Inferior parietal cortex (tissue), 1 donor: ENCODE measurements around the gene SYTL3.
"Not testable (repeated sequence)": the region's sequence is repeated elsewhere in the genome, so short reads cannot be mapped to it uniquely, and the experiment has no call there.

Experiments
- DNase-seq: peaks from one replicate; pipeline ENCODE4 v3.0.0-alpha.2; 2016; ENCODE audit errors: extremely low spot score

The SYTL3 gene

DNA sequence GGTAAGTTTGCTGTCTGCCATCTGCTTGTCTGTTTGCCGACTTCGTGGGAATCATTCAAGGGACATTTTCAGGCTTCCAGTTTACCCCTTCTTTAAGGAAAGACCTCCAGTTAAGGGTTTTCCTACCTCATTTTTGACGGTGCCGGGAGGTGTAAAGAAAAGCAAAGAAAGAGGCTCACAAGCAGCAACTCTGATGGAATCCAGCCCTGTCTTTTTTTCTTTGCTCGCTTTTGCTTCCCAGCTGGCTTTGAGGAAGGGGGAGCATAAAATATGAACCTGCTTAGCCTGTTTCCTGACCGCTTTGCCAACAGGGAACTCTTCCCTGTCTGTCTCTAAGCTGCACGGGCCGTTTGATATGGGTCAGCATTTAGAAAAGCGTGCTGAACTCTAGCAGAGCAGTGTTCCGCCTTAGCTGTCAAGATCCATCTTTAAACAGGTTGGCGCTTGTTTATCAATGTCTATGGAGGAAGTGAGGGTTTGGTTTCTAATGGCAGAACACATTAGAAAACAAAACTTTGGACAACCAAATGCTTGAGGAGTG is 13.8 kb downstream of the SYTL3 start:
- DNase-seq = no peak

DNA sequence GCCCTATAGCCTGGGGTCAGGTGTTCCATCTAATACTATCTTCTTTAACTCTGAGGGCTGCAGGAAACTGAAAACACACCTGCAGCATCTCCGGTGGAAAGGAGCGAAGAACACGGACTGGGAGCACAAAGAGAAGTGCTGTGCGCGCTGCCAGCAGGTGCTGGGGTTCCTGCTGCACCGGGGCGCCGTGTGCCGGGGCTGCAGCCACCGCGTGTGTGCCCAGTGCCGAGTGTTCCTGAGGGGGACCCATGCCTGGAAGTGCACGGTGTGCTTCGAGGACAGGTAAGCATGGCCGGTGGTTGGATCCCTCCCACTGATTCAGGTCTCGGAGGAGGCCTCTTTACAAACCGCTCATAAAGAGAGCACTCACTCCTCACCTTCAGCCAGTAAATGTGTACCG is 15.5 kb downstream of the SYTL3 start:
- DNase-seq = no peak

DNA sequence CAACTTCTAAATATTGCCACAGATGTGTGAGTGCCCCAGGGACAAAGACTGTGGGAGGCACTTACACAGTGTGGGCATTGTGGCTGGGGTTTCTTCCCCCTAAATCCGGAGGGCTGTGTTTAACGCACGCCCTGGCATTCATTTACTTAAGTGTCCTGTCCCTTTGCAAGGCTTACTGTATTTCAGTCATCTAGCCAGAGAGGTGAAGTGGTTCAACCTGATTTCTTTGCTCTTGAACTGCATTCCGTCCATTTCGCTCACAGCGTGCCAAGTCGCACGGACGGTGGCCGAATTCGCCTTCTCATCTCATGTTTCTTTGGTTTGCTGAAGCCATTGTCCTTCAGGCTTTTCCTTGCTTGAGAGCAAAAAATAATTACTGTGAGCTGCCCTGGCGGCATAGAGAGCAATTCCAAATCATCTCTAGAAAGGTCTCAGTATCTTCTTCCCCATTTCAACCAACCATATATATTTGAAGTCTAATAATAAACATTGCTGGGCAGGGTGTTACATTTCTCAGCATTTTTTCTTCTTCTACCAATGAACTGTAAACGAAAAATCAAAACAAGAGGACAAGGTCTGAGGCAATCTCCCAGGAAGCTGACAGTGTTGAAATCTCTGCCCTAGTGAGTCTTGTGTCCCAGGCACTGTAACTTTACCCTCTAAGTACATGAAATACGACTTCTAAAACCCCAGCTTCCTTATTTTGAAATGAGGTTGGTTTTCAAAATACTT is 16.9 kb downstream of the SYTL3 start:
- DNase-seq = no peak

DNA sequence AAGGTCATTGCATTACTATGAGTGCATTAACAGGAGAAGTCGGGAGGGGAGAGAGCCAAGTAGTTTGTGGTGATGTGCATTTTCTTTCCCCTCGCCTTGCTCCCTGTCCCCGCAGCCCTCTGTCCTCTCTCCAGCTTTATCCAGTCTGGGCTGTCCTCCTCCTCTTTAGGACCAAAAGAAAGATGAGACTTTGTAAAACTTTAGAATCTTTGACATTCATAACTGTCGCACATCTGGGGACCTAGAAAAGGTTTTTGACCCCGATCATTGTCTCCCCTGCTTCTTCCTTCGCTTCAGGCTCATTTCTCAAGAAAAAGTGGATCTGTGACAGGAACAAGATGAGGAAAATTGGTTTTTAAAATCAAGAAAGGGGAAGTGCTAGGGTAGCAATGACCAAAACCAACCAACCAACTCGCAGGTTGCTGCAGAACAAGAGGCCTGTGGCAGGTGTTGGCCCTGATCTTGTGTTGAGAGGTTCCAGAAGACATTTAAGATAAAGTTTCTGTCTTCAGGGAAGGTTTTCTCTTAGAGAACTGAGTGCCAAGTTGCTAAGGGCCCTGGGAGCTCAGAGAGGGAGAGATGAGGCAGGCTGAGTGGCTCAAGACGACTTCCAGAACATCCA is 17.6 kb downstream of the SYTL3 start:
- DNase-seq = no peak

DNA sequence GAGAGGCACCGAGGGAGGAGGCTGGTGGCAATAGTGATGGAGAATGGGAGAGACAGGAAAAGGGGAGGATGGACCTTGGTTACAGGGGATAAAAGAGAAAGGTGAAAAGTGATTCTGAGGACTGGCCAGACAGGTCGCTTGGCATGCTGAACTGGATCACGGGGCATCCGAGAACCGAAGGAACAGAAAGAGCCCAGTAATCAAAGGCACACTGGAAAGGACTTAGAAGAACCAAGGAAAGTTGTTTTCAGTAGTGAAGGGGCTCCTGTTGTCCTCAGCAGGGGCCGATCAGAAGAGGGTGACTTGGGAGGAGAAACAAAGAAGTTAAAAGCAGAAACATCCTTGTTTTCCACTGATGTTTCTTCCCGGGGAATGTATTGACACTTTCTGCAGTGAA is 18.9 kb downstream of the SYTL3 start:
- no peak for DNase-seq

GRCh38 chr6:158669145-158670035 is 19.5 kb downstream of the SYTL3 start:
- DNase-seq = no peak

GRCh38 chr6:158672119-158672518 is 22.3 kb downstream of the SYTL3 start:
- not testable (repeated sequence) for DNase-seq

DNA sequence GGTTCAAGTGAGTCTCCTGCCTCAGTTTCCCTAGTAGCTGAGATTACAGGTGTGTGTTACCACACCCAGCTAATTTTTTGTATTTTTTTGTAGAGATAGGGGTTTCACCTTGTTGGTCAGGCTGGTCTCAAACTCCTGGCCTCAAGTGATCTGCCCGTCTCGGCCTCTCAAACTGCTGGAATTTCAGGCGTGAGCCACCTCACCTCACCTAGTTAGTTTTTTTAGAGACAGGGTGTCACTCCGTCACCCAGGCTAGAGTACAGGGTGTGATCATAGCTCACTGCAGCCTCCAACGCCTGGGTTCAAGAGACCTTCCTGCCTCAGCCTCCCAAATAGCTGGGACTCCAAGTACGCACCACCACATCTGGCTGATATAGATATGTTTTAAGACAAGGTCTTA is 22.9 kb downstream of the SYTL3 start:
- no peak for DNase-seq

DNA sequence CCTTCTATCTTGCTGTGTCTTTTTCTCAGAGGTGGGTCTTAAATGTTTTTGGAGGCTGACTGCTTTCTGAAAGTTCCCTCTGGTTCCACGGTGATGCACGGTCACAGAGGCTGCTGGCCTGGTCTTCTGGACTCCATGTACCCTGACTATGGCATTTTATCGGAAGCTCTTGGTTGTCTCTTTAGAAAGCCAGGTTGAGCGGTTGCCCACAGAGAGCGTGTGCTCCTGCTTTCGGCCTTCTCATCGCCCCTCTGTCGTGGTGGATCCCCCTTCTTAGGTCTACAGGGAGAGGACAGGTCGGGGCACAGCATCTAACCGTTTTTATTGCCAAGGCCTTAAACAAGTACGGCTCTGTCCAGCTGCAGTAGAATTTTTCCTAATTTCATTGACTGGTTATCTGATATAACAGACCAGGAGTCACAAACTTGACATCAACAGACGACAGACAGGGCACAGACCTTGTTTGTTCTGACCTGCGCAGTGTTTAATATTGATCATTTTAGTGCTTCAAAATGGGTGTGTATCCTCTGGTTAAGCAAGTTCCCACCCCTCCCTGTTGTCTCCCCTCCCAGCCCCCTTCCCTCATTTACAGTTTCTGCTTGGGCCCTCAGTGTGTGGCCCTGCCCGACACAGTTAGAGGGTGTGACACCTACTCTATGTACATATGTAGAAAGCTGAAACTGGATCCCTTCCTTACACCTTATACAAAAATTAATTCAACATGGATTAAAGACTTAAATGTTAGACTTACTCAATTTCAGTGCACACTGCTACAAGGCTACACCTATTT is 24.7 kb downstream of the SYTL3 start:
- no peak for DNase-seq

DNA sequence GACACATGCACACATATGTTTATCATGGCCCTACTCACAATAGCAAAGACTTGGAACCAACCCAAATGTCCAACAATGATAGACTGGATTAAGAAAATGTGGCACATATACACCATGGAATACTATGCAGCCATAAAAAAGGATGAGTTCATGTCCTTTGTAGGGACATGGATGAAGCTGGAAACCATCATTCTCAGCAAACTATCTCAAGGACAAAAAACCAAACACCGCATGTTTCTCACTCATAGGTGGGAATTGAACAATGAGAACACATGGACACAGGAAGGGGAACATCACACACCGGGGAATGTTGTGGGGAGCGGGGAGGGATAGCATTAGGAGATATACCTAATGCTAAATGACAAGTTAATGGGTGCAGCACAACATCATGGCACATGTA is 27.2 kb downstream of the SYTL3 start:
- DNase-seq = not testable (repeated sequence)

DNA sequence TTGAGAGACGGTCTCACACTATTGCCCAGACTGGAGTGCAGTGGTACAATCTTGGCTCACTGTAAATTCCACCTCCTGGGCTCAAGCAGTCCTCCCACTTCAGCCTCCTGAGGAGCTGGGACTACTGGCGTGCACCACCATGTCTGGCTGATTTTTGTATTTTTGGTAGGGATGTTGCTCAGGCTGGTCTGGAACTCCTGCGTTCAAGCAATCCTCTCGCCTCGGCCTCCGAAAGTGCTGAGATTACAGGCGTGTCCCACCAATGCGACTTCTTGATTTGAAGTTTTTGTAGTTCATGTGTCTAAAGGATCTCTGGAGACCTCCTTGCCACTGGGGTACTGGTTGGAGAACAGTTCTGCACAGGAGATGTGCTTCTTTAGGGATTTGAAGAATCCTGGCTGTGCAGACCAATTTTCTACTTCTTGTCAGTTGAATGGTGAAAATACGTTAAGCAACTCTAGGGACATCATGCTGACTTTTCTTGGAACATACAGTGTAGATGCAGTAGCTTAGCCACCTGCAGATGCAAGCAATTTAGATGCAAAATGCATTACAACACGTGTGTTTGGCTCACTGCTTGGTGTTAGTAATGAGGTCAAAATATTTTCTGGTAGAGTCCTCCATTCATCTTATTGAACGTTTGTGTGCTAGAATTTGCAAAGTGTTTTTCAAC is 28.2 kb downstream of the SYTL3 start:
- DNase-seq = no peak

- no peak for DNase-seq
Measured at GRCh38 chr6:158680015-158680414, 30.2 kb downstream of the SYTL3 start.

- no peak for DNase-seq
Measured at GRCh38 chr6:158680481-158680880, 30.6 kb downstream of the SYTL3 start.

DNA sequence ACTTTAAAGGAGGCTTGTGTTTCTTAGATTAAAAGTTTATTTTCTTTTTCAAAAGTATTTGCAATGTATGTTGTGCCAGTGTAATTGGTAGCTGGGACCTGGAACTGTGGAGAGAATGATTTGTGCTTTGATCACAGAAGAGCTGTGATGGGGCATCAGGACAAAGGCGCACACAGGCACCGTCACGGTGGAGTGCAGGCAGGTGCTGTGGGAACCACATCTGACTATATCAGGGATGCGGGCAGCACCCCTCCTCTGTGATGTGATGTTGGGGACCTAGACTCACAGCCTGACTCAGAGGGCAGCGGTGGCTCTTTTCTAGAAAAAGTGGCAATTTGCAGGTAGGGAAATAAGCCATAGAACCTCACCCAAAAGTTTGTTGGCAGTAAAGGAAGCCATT is 34.5 kb downstream of the SYTL3 start:
- DNase-seq = no peak

DNA sequence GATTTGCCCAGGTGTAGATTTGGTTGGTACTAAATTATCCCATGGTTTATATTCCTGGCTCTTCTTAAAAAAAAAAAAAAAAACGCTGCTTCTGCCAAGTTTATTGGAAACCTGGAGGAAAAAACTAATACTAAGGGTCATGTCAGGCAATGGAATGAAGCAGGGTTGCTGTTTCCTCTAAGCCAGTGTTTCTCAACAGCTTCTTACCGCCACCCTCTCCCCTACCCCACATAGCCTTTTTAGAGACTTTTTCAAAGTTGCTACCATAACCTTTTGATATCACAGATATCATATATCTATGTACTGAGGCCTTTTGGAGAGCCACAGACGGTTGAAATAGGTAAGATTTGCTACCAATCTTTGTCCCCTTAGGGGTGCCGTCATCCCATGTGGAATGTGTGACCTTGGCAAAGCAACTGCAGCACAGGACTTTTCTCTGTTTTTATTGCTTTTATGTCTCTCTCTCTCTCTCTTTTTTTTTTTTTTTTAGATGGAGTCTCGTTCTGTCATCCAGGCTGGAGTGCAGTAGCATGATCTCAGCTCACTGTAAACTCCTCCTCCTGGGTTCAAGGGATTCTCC is 35.0 kb downstream of the SYTL3 start:
- DNase-seq = no peak

DNA sequence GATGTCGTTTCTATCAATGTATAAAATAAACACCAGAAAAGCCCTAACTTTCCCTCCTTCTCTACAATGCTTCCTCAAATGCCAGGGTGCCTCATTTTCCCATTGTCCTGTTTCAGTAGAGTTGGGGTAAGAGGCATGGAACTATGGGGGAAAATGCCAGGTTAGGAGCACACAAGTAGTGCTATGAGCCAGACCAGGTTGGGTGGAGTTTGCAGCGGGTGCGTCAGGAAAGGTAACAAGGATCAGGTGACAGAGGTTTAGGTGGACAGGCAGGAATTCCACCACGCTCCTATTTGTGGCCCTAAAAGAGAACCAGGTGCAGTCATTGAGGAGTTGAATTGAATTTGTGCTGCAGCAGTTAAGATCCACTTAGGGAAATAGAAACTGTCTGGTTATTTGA is 36.5 kb downstream of the SYTL3 start:
- DNase-seq = no peak

GRCh38 chr6:158686791-158687381 is 37.0 kb downstream of the SYTL3 start:
- DNase-seq = no peak

DNA sequence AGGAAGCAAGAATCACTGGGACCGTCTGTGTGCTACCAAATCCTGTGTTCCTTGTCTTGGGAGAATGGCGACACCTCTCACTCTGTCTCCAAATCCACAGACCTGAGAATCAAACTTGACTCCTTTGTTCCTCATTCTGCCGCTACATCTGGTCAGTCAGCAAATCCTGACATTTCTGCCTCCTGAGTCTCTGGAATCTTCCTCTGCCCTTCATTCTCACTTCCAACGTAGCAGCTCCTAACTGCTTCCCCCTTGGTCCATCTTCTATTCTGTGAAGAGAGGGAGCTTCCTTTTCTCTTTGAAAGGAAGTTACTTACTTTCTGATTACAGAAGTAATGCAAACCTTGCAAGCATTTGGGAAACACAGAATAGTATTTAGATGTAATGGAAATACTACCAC is 37.7 kb downstream of the SYTL3 start:
- no peak for DNase-seq

GRCh38 chr6:158688860-158689259 is 39.0 kb downstream of the SYTL3 start:
- DNase-seq = no peak

DNA sequence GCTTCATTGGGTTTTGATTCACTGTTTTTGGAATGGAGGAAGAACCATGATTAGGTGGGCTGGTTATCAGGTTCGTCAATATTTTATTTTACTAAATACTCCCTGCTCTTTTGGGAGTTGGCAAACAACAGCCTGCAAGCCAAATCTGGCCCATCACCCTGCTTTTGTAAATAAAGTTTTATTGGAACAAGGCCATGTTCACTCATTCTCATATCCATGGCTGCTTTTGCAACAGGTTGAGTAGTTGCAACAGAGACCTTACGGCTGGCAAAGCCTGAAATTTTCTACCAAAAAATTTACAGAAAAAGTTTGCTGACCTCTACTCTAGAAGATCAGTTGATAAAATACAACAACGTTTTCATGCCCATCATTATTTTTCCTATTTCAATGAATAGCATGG is 45.1 kb downstream of the SYTL3 start:
- no peak for DNase-seq
